Thyroid gland (tissue), 4 donors: Measurements from ENCODE around the gene IL11. TPM values are rescaled to one million over a fixed set of nuclear protein-coding genes. Genes with fewer than 3 reads are reported as not detected.

Experiments used
- DNase-seq, 2 donors: peaks; one replicate each; pipeline ENCODE4 v3.0.0-alpha.2; 2019
- H3K27ac ChIP-seq, 3 donors: fragments of 200-600 bp; sonication (generic); 1 replicate in 2 of 3; 2 replicates in 1 of 3; pipeline ENCODE4 v1.5.1; 2016 to 2019; ENCODE audit warnings: mild to moderate bottlenecking in 1 of 3, moderate library complexity in 1 of 3
- H3K27me3 ChIP-seq: fragments of 200-600 bp; sonication (generic); one replicate; pipeline ENCODE4 v1.5.1; 2019
- H3K36me3 ChIP-seq, 2 donors: fragments of 200-600 bp; sonication (generic); one replicate each; pipeline ENCODE4 v1.5.1; 2016 to 2019
- H3K4me1 ChIP-seq, 2 donors: fragments of 200-600 bp; sonication (generic); one replicate each; pipeline ENCODE4 v1.5.1; 2017 to 2019
- H3K4me3 ChIP-seq, 3 donors: fragments of 200-600 bp; sonication (generic); replicated peaks in 1 of 3; 1 replicate in 2 of 3; 2 replicates in 1 of 3; pipeline ENCODE4 v1.5.1; 2016; ENCODE audit warnings: mild to moderate bottlenecking in 1 of 3
- H3K9me3 ChIP-seq: fragments of 200-600 bp; sonication (generic); one replicate; pipeline ENCODE4 v1.5.1; 2017
- POLR2A ChIP-seq, 2 donors: fragments of 450-650 bp; IDR thresholded peaks; one replicate each; pipeline ENCODE4 v1.6.1; 2017; ENCODE audit warnings: antibody characterized with exemption in 2 of 2, mild to moderate bottlenecking in 2 of 2, moderate library complexity in 1 of 2
- WGBS, 2 donors: methylation state at CpG; one replicate each; pipeline ENCODE4 v1.1.5; 2017; 5-methylcytosine and 5-hydroxymethylcytosine counted together
- intact Hi-C: fragments of 100-400 bp; cut with DNase I; formaldehyde crosslinking; loops from one replicate; pipeline ENCODE4 v1.15.1; 2023
- total RNA-seq, 4 donors: library from RNA; depleted of rRNA; stranded (reverse); fragments of >200 nt; gene quantifications; one replicate each; pipeline ENCODE4 v1.2.3, GENCODE V29; 2016
- TF ChIP-seq, protein P1 (sequence below), 6 experiments: fragments of 200-600 bp in 3 of 6; fragments of 450-650 bp in 3 of 6; sonication (generic) in 3 of 6; IDR thresholded peaks; one replicate each; pipeline ENCODE4 v1.5.1; 2016 to 2019; ENCODE audit warnings: antibody characterized with exemption in 6 of 6, mild to moderate bottlenecking in 2 of 6, inconsistent platforms in 1 of 6, moderate library complexity in 1 of 6

The IL11 gene
- total RNA-seq, 4 donors from 2014 or later: not detected

DNA sequence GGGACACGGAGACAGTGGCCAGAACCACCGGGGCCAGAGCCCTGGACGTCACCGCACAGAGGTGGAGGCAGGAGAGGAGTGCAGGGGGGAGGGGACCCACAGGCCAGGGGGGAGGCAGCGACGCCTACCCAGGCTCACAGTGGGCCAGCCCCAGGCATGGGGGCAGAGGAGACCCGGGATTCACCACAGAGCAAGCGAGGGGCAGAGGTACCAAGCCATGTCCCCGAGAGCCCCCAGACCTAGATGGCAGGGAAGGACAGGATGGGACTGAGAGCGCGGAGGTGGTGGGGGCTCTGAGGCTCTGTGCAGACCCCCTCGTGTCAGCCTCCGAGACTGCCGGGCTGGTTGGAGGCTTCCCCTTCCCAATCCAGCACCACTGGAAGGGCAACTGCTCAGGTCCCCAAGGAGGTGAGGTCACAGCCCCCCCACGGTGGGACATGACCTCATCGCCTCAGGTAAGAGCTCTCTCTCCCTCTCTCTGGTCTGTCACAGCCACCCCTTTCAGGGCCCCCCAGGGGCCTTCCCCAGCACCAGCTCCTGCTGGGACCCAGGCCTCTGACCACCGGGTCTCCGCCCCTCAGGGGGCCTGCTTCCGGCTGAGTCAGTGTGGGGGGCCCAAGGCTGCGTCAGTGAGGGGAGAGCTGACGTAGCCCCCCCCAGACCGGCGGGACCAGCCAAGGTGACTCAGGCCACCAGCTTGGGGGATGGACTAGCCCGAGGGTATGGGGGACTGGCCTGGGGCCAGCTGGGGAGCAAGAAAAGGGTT is 2.2 kb upstream of the IL11 start:
- DNase-seq: no peak
- H3K4me1 ChIP-seq: peaks cover 0 to 20% of the 10 kb centered on the region in 2 donors
- no peaks in the 10 kb centered on the region for H3K9me3 ChIP-seq
- no peak overlapping the region for H3K4me3 ChIP-seq
- TF ChIP-seq, protein P1, sequence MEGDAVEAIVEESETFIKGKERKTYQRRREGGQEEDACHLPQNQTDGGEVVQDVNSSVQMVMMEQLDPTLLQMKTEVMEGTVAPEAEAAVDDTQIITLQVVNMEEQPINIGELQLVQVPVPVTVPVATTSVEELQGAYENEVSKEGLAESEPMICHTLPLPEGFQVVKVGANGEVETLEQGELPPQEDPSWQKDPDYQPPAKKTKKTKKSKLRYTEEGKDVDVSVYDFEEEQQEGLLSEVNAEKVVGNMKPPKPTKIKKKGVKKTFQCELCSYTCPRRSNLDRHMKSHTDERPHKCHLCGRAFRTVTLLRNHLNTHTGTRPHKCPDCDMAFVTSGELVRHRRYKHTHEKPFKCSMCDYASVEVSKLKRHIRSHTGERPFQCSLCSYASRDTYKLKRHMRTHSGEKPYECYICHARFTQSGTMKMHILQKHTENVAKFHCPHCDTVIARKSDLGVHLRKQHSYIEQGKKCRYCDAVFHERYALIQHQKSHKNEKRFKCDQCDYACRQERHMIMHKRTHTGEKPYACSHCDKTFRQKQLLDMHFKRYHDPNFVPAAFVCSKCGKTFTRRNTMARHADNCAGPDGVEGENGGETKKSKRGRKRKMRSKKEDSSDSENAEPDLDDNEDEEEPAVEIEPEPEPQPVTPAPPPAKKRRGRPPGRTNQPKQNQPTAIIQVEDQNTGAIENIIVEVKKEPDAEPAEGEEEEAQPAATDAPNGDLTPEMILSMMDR (IDR thresholded peaks at IDR 0.05): no peak
- TF ChIP-seq POLR2A (IDR thresholded peaks at IDR 0.05): no peak
- peaks cover 42% of the 10 kb centered on the region for H3K27me3 ChIP-seq
- H3K27ac ChIP-seq: no peak overlapping the region
- intact Hi-C loops: no loop called here
- H3K36me3 ChIP-seq: no peaks in the 10 kb centered on the region
- 29 to 39% methylated on average over 12 to 19 of the region's 24 CpGs for WGBS, 2 donors

DNA sequence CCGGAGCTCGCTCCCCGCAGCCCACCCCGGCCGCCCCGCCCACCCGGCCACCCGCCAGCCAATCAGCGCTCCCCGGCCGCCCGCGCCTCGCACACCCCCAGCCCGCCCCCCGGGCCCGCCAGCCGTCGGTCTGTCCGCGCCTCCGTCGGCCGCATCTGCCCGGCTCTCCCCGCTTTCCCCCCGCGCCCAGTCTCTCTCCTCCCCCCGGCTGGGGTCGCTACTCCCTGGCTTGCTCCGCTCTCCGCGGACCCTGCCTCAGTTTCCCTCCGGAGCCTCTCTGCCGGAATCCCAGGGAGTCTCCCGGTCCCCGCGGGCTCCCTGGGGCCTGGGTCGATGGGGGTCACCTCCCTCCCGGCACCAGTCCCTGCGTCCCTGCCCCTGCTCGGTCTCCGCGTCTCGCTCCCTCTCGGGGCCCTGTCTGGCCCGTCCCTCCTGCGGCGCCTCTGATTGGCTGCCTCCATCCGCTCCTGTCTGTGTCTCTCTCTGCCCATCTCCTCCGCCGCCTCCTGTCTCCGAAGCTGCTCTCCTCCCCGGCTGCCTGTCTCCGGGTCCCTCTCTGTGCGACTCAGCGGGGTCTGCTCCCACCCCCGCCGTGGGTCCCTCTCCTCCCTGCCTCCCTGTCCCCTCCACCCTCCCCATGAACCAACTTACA is 484 bp downstream of the IL11 start:
- TF ChIP-seq POLR2A (IDR thresholded peaks at IDR 0.05): no peak
- TF ChIP-seq, protein P1 (IDR thresholded peaks at IDR 0.05): no peak
- intact Hi-C loops: no loop called here
- DNase-seq: no peak
- H3K27ac ChIP-seq: no peak overlapping the region
- H3K4me1 ChIP-seq: peaks cover 0 to 20% of the 10 kb centered on the region in 2 donors
- H3K4me3 ChIP-seq: no peak overlapping the region
- peaks cover 41% of the 10 kb centered on the region for H3K27me3 ChIP-seq
- no peaks in the 10 kb centered on the region for H3K36me3 ChIP-seq
- H3K9me3 ChIP-seq: no peaks in the 10 kb centered on the region
- 1 to 2% methylated on average over 13 to 29 of the region's 59 CpGs for WGBS, 2 donors

DNA sequence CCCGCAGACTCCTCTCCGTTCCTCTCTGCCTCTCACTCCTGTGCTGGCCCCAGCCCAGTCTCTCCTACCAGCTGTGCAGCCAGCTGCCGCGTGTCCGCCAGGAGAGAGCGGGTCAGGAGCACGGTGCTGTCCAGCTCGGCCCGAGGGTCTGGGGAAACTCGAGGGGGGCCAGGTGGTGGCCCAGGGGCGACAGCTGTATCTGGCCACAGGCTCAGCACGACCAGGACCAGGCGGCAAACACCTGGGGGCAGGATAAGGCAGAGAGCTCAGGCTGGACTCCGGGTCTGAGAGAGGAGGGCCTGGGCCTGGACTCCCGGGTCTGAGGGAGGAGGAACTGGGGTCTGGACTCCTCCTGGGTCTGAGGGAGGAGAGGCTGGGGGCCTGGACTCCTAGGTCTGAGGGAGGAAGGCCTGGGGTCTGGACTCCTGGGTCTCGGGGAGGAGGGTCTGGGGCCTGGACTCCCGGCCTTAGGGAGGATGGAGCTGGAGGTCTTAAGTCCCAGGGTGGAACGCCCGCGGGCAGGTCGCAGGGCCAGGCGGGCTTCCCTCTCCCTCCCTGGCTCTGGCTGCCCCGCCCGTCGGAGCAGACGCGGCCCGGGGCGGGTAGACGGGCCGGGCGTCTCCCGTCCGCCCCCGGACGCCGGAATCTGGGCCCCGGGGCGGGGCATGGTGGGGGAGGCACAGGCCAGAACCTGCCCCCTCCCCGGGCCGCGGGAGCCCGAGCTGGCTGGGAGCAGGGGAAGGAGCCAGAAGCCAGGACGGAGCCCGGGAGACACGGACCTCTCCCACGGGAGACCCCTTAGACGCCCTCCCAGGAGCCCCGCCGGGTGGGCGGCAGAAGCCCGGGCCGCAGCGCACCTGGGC is 1.3 kb downstream of the IL11 start:
- no peak for DNase-seq
- H3K27ac ChIP-seq: no peak overlapping the region
- H3K9me3 ChIP-seq: no peaks in the 10 kb centered on the region
- H3K36me3 ChIP-seq: no peaks in the 10 kb centered on the region
- peaks cover 33% of the 10 kb centered on the region for H3K27me3 ChIP-seq
- peaks cover 0 to 15% of the 10 kb centered on the region in 2 donors for H3K4me1 ChIP-seq
- 18 to 25% methylated on average over 9 to 16 of the region's 54 CpGs for WGBS, 2 donors
- TF ChIP-seq, protein P1 (IDR thresholded peaks at IDR 0.05): no peak
- peak overlapping the region in 1 of 3 donors; percentile 9 for H3K4me3 ChIP-seq
- intact Hi-C loops: no loop called here

DNA sequence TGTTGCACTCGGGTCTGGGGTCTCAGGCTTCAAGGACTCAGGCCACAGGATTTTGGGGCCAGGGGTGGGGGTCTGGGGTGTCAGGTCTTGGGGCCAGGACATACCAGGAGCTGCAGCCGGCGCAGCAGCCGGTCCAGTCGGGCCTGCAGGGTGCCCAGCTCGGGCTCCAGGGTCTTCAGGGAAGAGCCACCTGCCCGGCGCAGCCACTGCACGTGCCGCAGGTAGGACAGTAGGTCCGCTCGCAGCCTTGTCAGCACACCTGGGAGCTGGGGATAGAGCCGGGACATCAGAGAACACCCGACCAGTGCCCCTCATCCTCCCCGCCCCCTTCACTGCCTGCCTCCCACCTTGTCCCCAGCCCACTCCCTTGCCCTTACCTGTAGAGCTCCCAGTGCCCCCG is 2.2 kb downstream of the IL11 start:
- no peaks in the 10 kb centered on the region for H3K36me3 ChIP-seq
- no peak for TF ChIP-seq POLR2A (IDR thresholded peaks at IDR 0.05)
- TF ChIP-seq, protein P1 (IDR thresholded peaks at IDR 0.05): no peak
- H3K27ac ChIP-seq: no peak overlapping the region
- WGBS, 2 donors: 85 to 90% methylated on average over 2 to 7 of the region's 16 CpGs
- no peaks in the 10 kb centered on the region for H3K9me3 ChIP-seq
- peaks cover 27% of the 10 kb centered on the region for H3K27me3 ChIP-seq
- DNase-seq: no peak
- intact Hi-C loops: no loop called here
- H3K4me3 ChIP-seq: no peak overlapping the region
- H3K4me1 ChIP-seq: peaks cover 0 to 15% of the 10 kb centered on the region in 2 donors
